GM18502 (cell line): Measurements from ENCODE around the gene TBL2.
"Not testable (repeated sequence)": the region's sequence is repeated elsewhere in the genome, so short reads cannot be mapped to it uniquely, and the experiment has no call there.

ENCODE experiments used
- ATAC-seq: cut with Tn5 transposase; IDR thresholded peaks from one replicate; pipeline ENCODE4 v1.9.1; 2021; ENCODE audit warnings: mild to moderate bottlenecking; ENCODE audit not compliant: unreplicated experiment, poor library complexity

TBL2 gene

GRCh38 chr7:73578342-73579128 is at the start of gene TBL2:
Gene TBL2 (minus strand): TSS chr7:73578579. CDS start chr7:73578549, 30 bp downstream.
- ATAC-seq, result peak; percentile 88

GRCh38 chr7:73626814-73627213 is 48.4 kb upstream of the TBL2 start:
- no peak for ATAC-seq

GRCh38 chr7:73625276-73625675 is 46.9 kb upstream of the TBL2 start:
- no peak for ATAC-seq

- ATAC-seq, result no peak
These were observed 46.3 kb upstream of the TBL2 start for GRCh38 chr7:73624669-73625001.

GRCh38 chr7:73623798-73624668 is 45.7 kb upstream of the TBL2 start, which contains the start of gene MLXIPL:
Gene MLXIPL (minus strand): TSS chr7:73624522. CDS start chr7:73624492, 30 bp downstream.
- no peak for ATAC-seq

- ATAC-seq, result no peak
These were observed 44.8 kb upstream of the TBL2 start for GRCh38 chr7:73622909-73623797.

GRCh38 chr7:73622527-73622908 is 44.1 kb upstream of the TBL2 start:
- ATAC-seq, result no peak

GRCh38 chr7:73621168-73622063 is 43.0 kb upstream of the TBL2 start:
- no peak for ATAC-seq

GRCh38 chr7:73619394-73619793 is 41.0 kb upstream of the TBL2 start:
- ATAC-seq, result not testable (repeated sequence)

GRCh38 chr7:73618538-73618937 is 40.2 kb upstream of the TBL2 start:
- no peak for ATAC-seq

- ATAC-seq, result not testable (repeated sequence)
These were observed 39.1 kb upstream of the TBL2 start for GRCh38 chr7:73617520-73617919.

GRCh38 chr7:73615886-73616285 is 37.5 kb upstream of the TBL2 start:
- no peak for ATAC-seq

GRCh38 chr7:73614937-73615336 is 36.6 kb upstream of the TBL2 start:
- not testable (repeated sequence) for ATAC-seq

- no peak for ATAC-seq
These were observed 35.8 kb upstream of the TBL2 start for GRCh38 chr7:73613954-73614735.

GRCh38 chr7:73612598-73613269 is 34.4 kb upstream of the TBL2 start:
- ATAC-seq, result no peak

- ATAC-seq, result no peak
These were observed 32.7 kb upstream of the TBL2 start for GRCh38 chr7:73611017-73611555.

GRCh38 chr7:73610105-73610504 is 31.7 kb upstream of the TBL2 start:
- ATAC-seq, result no peak

GRCh38 chr7:73607692-73607983 is 29.3 kb upstream of the TBL2 start:
- not testable (repeated sequence) for ATAC-seq
